Thyroid gland (tissue), 4 donors: Measurements from ENCODE around the gene ECD. TPM values are rescaled to one million over a fixed set of nuclear protein-coding genes. Genes with fewer than 3 reads are reported as not detected.

Experiments
- DNase-seq, 2 donors: peaks; one replicate each; pipeline ENCODE4 v3.0.0-alpha.2; 2019
- H3K27ac ChIP-seq, 3 donors: fragments of 200-600 bp; sonication (generic); 1 replicate in 2 of 3; 2 replicates in 1 of 3; pipeline ENCODE4 v1.5.1; 2016 to 2019; ENCODE audit warnings: mild to moderate bottlenecking in 1 of 3, moderate library complexity in 1 of 3
- H3K27me3 ChIP-seq: fragments of 200-600 bp; sonication (generic); one replicate; pipeline ENCODE4 v1.5.1; 2019
- H3K36me3 ChIP-seq, 2 donors: fragments of 200-600 bp; sonication (generic); one replicate each; pipeline ENCODE4 v1.5.1; 2016 to 2019
- H3K4me1 ChIP-seq, 2 donors: fragments of 200-600 bp; sonication (generic); one replicate each; pipeline ENCODE4 v1.5.1; 2017 to 2019
- H3K4me3 ChIP-seq, 3 donors: fragments of 200-600 bp; sonication (generic); replicated peaks in 1 of 3; 1 replicate in 2 of 3; 2 replicates in 1 of 3; pipeline ENCODE4 v1.5.1; 2016; ENCODE audit warnings: mild to moderate bottlenecking in 1 of 3
- H3K9me3 ChIP-seq: fragments of 200-600 bp; sonication (generic); one replicate; pipeline ENCODE4 v1.5.1; 2017
- CTCF ChIP-seq, 6 experiments: fragments of 200-600 bp in 3 of 6; fragments of 450-650 bp in 3 of 6; sonication (generic) in 3 of 6; IDR thresholded peaks; one replicate each; pipeline ENCODE4 v1.5.1; 2016 to 2019; ENCODE audit warnings: antibody characterized with exemption in 6 of 6, mild to moderate bottlenecking in 2 of 6, inconsistent platforms in 1 of 6, moderate library complexity in 1 of 6
- POLR2A ChIP-seq, 2 donors: fragments of 450-650 bp; IDR thresholded peaks; one replicate each; pipeline ENCODE4 v1.6.1; 2017; ENCODE audit warnings: antibody characterized with exemption in 2 of 2, mild to moderate bottlenecking in 2 of 2, moderate library complexity in 1 of 2
- WGBS, 2 donors: methylation state at CpG; one replicate each; pipeline ENCODE4 v1.1.5; 2017; 5-methylcytosine and 5-hydroxymethylcytosine counted together
- intact Hi-C: fragments of 100-400 bp; cut with DNase I; formaldehyde crosslinking; loops from one replicate; pipeline ENCODE4 v1.15.1; 2023
- total RNA-seq, 4 donors: library from RNA; depleted of rRNA; stranded (reverse); fragments of >200 nt; gene quantifications; one replicate each; pipeline ENCODE4 v1.2.3, GENCODE V29; 2016

Gene ECD
- total RNA-seq, 4 donors from 2014 or later, result 31.3 to 44.4 (median 37.0) TPM

GRCh38 chr10:73190188-73190587 is 22.4 kb upstream of the ECD start:
- no peaks in the 10 kb centered on the region for H3K27me3 ChIP-seq
- no peaks in the 10 kb centered on the region for H3K4me1 ChIP-seq
- no peak overlapping the region for H3K4me3 ChIP-seq
- peaks cover 0 to 3% of the 10 kb centered on the region in 2 donors for H3K36me3 ChIP-seq
- intact Hi-C loops, result no loop called here
- DNase-seq, result no peak
- H3K9me3 ChIP-seq, result no peaks in the 10 kb centered on the region
- 93 to 98% methylated on average over 5 of the region's 5 CpGs for WGBS, 2 donors
- H3K27ac ChIP-seq, result no peak overlapping the region
- TF ChIP-seq POLR2A (IDR thresholded peaks at IDR 0.05), result no peak
- no peak for TF ChIP-seq CTCF (IDR thresholded peaks at IDR 0.05)

- Histone ChIP-seq H3K4me1 (no peaks in the 10 kb centered on the region), H3K36me3 (peaks cover 4 to 10% of the 10 kb centered on the region in 2 donors), H3K27me3 (no peaks in the 10 kb centered on the region), H3K9me3 (no peaks in the 10 kb centered on the region), H3K27ac (no peak overlapping the region), H3K4me3 (no peak overlapping the region)
- TF ChIP-seq CTCF (IDR thresholded peaks at IDR 0.05), result no peak
- no peak for TF ChIP-seq POLR2A (IDR thresholded peaks at IDR 0.05)
- no peak for DNase-seq
- 93 to 98% methylated on average over 1 of the region's 1 CpG for WGBS, 2 donors
- intact Hi-C loops, result no loop called here
Observed at GRCh38 chr10:73186266-73186665, 18.5 kb upstream of the ECD start.

- no peak for DNase-seq
- H3K36me3 ChIP-seq, result peaks cover 4 to 10% of the 10 kb centered on the region in 2 donors
- 91 to 95% methylated on average over 3 of the region's 3 CpGs for WGBS, 2 donors
- no peak for TF ChIP-seq CTCF (IDR thresholded peaks at IDR 0.05)
- no peak for TF ChIP-seq POLR2A (IDR thresholded peaks at IDR 0.05)
- intact Hi-C loops, result no loop called here
- no peaks in the 10 kb centered on the region for H3K9me3 ChIP-seq
- no peak overlapping the region for H3K27ac ChIP-seq
- no peak overlapping the region for H3K4me3 ChIP-seq
- no peaks in the 10 kb centered on the region for H3K4me1 ChIP-seq
- no peaks in the 10 kb centered on the region for H3K27me3 ChIP-seq
Observed at GRCh38 chr10:73183667-73184281, 16.0 kb upstream of the ECD start.

- Histone ChIP-seq H3K4me3 (no peak overlapping the region), H3K9me3 (no peaks in the 10 kb centered on the region), H3K27ac (no peak overlapping the region), H3K27me3 (no peaks in the 10 kb centered on the region), H3K36me3 (peaks cover 4 to 10% of the 10 kb centered on the region in 2 donors), H3K4me1 (no peaks in the 10 kb centered on the region)
- intact Hi-C loops, result no loop called here
- TF ChIP-seq CTCF (IDR thresholded peaks at IDR 0.05) (no peak), POLR2A (IDR thresholded peaks at IDR 0.05) (no peak)
- DNase-seq, result no peak
- WGBS, 2 donors, result 92 to 96% methylated on average over 2 of the region's 2 CpGs
Observed at GRCh38 chr10:73182568-73182967, 14.8 kb upstream of the ECD start.

GRCh38 chr10:73174148-73174925 is 6.5 kb upstream of the ECD start:
- H3K27ac ChIP-seq, result no peak overlapping the region
- H3K9me3 ChIP-seq, result no peaks in the 10 kb centered on the region
- DNase-seq, result no peak
- TF ChIP-seq CTCF (IDR thresholded peaks at IDR 0.05) (no peak), POLR2A (IDR thresholded peaks at IDR 0.05) (no peak)
- no peaks in the 10 kb centered on the region for H3K4me1 ChIP-seq
- intact Hi-C loops, result loop anchor here (10.0 kb wide), 1 partner anchor 810 kb away; no protein-coding TSS in a partner anchor
- peaks cover 0 to 5% of the 10 kb centered on the region in 2 donors for H3K36me3 ChIP-seq
- H3K27me3 ChIP-seq, result no peaks in the 10 kb centered on the region
- no peak overlapping the region for H3K4me3 ChIP-seq
- 98% methylated on average over 1 of the region's 1 CpG for WGBS, 2 donors
